ENCODE data around the gene PHF23. TPM values are rescaled to one million over a fixed set of nuclear protein-coding genes. Genes with fewer than 3 reads are reported as not detected.
A peak's percentile ranks its signal among the peaks of the same experiment; 100 is the strongest.

Gene PHF23
- total and polyA plus RNA-seq, 4 donors, result 25.4 to 40.5 (median 27.2) TPM

DNA sequence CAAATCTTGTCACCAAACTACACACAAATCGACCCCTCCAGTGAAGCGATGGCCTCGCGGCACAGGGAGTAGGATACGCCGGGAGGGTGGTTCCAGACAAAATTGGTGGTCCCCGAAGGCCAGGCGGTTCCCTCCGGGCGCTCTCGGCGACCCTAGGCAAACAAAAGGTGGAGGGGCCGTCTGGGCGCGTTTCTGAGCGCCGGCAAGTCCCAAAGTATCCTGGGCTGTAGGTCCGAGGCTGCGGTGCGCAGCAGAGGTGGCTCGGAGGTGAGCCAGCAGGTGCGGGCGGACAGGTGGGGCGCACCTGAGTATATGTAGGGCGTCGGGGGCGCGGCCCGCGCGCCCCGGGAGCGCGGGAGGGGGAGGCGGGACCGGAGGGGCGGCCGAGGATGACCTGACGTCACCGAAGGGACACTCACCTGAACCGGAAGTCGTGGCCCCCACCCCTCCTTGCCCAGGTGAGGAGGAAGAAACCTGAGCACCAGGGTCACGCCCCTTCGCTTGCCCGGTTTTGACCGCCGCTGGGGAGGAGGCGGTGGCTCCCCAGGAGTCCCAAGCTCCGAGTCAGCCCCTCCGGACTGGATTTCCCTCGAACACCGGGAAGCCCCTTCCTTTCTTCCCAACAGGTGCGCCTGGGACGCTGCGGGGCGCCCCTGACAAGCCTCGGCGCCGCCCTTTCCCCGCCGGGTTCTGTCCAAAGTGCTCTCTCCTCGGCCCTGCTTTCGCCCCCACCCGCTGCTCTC, 23.1 kb upstream of the PHF23 start, which contains the start of gene CLDN7:
Gene CLDN7 (minus strand): TSS at position 287 of the 743 bp plus-strand sequence. CDS start 435 bp downstream, outside the sequence.
- Histone ChIP-seq H3K36me3 (ENCODE audit: control insufficient read depth in 4 of 4, insufficient read depth in 4 of 4, low read length in 4 of 4) (peaks cover 0 to 10% (median 3%) of the 10 kb centered on the region in 4 donors), H3K9me3 (ENCODE audit: control insufficient read depth in 4 of 4, insufficient read depth in 3 of 4, low read length in 3 of 4) (no peaks in the 10 kb centered on the region), H3K4me3 (peak within 1 kb of the TSS; percentile 57), H3K9ac (ENCODE audit: insufficient read depth in 1 of 2, low read length in 2 of 2) (peak within 1 kb of the TSS; percentile 53 to 68), H3K4me1 (ENCODE audit: control insufficient read depth in 5 of 5, insufficient read depth in 5 of 5, low read length in 5 of 5) (peaks cover 0 to 11% (median 0%) of the 10 kb centered on the region in 5 donors), H3K27ac (ENCODE audit: low read depth in 1 of 2, low read length in 1 of 2) (peak within 1 kb of the TSS in 1 of 2 donors; percentile 90), H3K27me3 (ENCODE audit: control insufficient read depth in 3 of 3, insufficient read depth in 3 of 3, low read length in 2 of 3) (peaks cover 0 to 23% (median 18%) of the 10 kb centered on the region in 3 donors)
- peak; percentile 57 to 86 (median 84) for DNase-seq
- TF ChIP-seq CTCF (IDR thresholded peaks at IDR 0.05; ENCODE audit: control extremely low read depth, extremely low read depth), result no peak
- 9% methylated on average over 52 to 64 of the region's 64 CpGs for WGBS, 2 donors
- ATAC-seq (ENCODE audit: insufficient read depth, low FRiP score), result peak; percentile 56

- peak; percentile 3 for ATAC-seq (ENCODE audit: insufficient read depth, low FRiP score)
- 10 to 11% methylated on average over 50 to 71 of the region's 71 CpGs for WGBS, 2 donors
- peak overlapping the region in 1 of 2 donors; percentile 90 for H3K27ac ChIP-seq (ENCODE audit: low read depth in 1 of 2, low read length in 1 of 2)
Observed at GRCh38 chr17:7261379-7262191, 22.3 kb upstream of the PHF23 start.

More at GRCh38 chr17:7261379-7262191, 22.3 kb upstream of the PHF23 start:
- Histone ChIP-seq H3K4me1 (ENCODE audit: control insufficient read depth in 5 of 5, insufficient read depth in 5 of 5, low read length in 5 of 5) (peaks cover 0 to 11% (median 0%) of the 10 kb centered on the region in 5 donors), H3K9ac (ENCODE audit: insufficient read depth in 1 of 2, low read length in 2 of 2) (peak overlapping the region; percentile 53 to 68), H3K36me3 (ENCODE audit: control insufficient read depth in 4 of 4, insufficient read depth in 4 of 4, low read length in 4 of 4) (peaks cover 0 to 15% (median 4%) of the 10 kb centered on the region in 4 donors), H3K9me3 (ENCODE audit: control insufficient read depth in 4 of 4, insufficient read depth in 3 of 4, low read length in 3 of 4) (no peaks in the 10 kb centered on the region), H3K27me3 (ENCODE audit: control insufficient read depth in 3 of 3, insufficient read depth in 3 of 3, low read length in 2 of 3) (peaks cover 0 to 23% (median 18%) of the 10 kb centered on the region in 3 donors), H3K4me3 (peak overlapping the region; percentile 57)
- no peak for DNase-seq
- no peak for TF ChIP-seq CTCF (IDR thresholded peaks at IDR 0.05; ENCODE audit: control extremely low read depth, extremely low read depth)

Measured in lung (tissue), 12 donors.